Measurements from ENCODE around the gene ADGRG3. TPM values are rescaled to one million over a fixed set of nuclear protein-coding genes. Genes with fewer than 3 reads are reported as not detected.

Gene ADGRG3
- total and polyA plus RNA-seq, 2 of the 8 experiments (the other 6 are each of a cell fraction or from before 2014, with no cell fraction given), result 0.28 to 0.98 TPM

GRCh38 chr16:57693550-57693949 lies 25.4 kb downstream of the ADGRG3 start (continued):
- TF ChIP-seq CHD7 (IDR thresholded peaks at IDR 0.05; ENCODE audit: insufficient replicate concordance, low read length) (no peak), FOSL1 (IDR thresholded peaks at IDR 0.05; ENCODE audit: insufficient read depth, low read depth, low read length) (no peak), NANOG (IDR thresholded peaks at IDR 0.05; ENCODE audit: insufficient read depth, low read depth, low read length, poor library complexity, severe bottlenecking) (no peak)
